Activated CD4-positive, alpha-beta T cell treated with anti-CD3 and anti-CD28 coated beads for 1 hour (primary cell): Measurements from ENCODE around the gene FCHO1.

ENCODE experiments used
- DNase-seq: peaks from one replicate; pipeline ENCODE4 v3.0.0-alpha.2; 2020

The FCHO1 gene, protein sequence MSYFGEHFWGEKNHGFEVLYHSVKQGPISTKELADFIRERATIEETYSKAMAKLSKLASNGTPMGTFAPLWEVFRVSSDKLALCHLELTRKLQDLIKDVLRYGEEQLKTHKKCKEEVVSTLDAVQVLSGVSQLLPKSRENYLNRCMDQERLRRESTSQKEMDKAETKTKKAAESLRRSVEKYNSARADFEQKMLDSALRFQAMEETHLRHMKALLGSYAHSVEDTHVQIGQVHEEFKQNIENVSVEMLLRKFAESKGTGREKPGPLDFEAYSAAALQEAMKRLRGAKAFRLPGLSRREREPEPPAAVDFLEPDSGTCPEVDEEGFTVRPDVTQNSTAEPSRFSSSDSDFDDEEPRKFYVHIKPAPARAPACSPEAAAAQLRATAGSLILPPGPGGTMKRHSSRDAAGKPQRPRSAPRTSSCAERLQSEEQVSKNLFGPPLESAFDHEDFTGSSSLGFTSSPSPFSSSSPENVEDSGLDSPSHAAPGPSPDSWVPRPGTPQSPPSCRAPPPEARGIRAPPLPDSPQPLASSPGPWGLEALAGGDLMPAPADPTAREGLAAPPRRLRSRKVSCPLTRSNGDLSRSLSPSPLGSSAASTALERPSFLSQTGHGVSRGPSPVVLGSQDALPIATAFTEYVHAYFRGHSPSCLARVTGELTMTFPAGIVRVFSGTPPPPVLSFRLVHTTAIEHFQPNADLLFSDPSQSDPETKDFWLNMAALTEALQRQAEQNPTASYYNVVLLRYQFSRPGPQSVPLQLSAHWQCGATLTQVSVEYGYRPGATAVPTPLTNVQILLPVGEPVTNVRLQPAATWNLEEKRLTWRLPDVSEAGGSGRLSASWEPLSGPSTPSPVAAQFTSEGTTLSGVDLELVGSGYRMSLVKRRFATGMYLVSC

GRCh38 chr19:17751103-17751911, at the start of gene FCHO1:
Gene FCHO1 (plus strand): TSS chr19:17751477. CDS start chr19:17755165, 3,688 bp downstream.
- peak; percentile 76 for DNase-seq

- DNase-seq = peak; percentile 55
These were observed 47.3 kb upstream of the FCHO1 start for GRCh38 chr19:17703824-17704463.

DNA sequence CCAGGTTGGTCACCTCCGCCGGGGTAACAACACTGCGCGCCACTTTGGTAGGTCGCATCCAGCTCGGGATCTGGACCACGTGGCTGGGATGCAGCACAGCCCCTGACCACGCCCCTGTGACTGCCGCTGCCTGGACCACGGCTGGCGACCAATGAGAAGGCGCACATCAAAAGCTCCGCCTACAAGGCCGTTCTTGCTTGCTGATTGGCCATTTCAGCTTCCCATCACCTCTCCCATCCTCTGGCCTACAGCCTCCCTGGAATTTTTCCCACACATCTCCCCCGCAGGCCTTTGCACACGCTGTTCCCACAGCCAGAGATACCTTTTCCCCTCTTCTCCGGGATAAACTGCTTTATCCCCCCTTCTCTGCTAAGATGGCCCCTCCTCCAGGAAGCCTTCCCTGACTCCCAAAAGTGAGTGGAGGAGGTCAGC, 44.5 kb upstream of the FCHO1 start:
- DNase-seq = no peak

DNA sequence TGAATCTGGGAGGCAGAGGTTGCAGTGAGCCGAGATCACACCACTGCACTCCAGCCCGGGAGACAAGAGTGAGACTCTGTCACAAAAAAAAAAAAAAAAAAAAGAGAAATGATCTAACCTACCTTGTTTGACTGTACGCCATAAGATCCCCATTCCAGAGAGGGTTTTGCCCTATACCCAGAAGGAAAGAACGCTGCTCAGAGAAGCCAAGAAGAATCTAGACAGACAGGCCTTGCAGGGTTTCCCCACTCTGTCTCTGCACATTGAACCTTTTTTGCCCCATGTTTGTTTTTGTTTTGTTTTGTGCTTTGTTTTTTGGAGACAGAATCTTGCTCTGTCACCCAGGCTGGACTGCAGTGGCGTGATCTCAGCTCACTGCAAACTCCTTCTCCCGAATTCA, 39.4 kb upstream of the FCHO1 start:
- no peak for DNase-seq

- DNase-seq = no peak
These were observed 34.9 kb upstream of the FCHO1 start for GRCh38 chr19:17716309-17716929.

- DNase-seq = no peak
These were observed 32.7 kb upstream of the FCHO1 start for GRCh38 chr19:17718550-17718946.

DNA sequence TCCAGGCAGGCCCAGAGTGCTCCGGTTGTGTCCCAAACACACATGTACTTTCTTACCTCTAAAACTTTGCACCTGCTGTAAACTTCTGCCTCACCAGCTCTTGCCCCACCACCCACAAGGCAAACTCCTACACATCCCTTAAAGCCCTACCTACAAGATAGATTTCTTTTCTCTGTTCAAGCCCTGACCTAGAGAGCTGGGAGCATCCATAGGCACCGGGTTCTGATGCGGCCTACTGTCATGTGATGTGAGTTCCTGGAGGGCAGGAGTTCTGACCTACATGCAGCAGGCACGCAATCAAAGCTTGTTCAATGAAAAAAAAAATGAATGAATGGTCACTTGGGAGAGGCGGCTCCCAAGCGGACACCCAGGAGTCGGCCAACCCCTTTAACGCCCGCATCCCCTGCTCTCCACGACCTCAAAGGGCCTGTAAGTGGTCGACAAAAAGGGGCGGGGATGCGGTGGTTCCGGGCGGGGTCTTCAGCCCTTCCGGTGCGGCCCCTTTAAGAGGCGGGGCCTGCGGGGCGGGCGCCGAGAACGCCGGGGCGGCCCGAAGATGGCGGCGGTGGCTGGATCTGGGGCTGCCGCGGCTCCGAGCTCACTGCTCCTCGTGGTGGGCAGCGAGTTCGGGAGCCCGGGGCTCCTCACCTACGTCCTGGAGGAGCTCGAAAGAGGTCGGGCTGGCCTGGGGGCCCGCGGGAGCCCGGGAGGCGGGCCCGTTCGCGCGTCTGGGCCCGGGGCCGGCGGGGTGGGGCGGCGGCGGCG, 32.1 kb upstream of the FCHO1 start, which contains the start of gene MAP1S:
Gene MAP1S, plus strand, starts transcription at position 534 of the 765 bp plus-strand sequence. Its CDS starts 23 bp downstream, at position 557.
- DNase-seq = peak; percentile 50

DNA sequence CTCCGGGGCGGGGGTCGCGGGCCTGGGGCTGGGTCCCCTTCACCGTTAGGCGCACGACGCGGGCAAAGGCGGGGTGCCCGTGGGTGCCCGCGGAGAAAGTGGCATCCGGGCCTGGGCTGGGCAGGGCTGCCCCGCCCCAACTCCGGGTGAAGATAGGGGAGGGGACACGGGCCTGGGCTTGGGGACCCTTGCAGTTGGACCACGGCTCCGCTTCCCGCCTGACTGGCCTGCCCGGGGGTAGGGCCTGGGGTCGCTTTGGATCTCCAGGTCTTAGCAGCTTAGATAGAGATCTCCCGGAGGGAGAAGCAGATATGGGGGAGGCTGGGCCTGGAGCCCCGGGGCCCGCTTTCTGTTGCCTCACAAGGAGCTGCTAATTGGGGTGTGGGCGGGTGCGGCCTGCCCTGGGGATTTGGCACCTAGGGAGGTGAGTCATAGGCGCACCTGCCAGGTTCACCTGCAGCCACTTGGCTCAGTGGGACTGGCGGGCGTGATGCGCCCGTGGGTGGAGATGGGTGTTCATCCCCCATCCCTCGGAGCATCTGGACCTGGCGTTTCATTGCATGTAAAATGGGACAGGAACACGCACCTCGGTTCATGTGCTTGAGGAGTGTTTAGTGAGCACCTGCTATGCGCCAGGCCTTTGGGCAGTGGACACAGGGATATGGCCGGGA, 31.4 kb upstream of the FCHO1 start:
- no peak for DNase-seq

DNA sequence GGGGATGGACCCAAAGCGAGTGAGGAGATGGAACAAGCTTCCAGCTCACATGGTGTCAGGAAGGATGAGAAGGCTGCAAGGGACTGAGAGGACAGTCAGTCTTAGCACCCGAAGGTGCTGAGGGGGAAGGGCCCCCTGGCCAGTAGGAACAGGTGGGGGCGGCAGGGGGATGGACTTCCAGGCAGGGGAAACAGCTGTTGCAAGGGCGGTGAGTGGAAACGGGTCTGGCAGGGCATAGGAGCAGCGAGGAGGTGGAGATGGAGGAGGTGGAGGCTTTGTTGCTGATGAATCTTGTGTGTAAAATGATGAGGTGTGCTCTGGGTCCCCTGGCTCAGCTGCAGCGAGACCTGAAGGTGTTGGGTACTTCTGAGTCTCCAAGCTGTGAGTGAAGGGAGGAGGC, 30.8 kb upstream of the FCHO1 start:
- no peak for DNase-seq

GRCh38 chr19:17721111-17721628, 30.1 kb upstream of the FCHO1 start:
- no peak for DNase-seq

- DNase-seq = no peak
These were observed 29.5 kb upstream of the FCHO1 start for GRCh38 chr19:17721821-17722220.

DNA sequence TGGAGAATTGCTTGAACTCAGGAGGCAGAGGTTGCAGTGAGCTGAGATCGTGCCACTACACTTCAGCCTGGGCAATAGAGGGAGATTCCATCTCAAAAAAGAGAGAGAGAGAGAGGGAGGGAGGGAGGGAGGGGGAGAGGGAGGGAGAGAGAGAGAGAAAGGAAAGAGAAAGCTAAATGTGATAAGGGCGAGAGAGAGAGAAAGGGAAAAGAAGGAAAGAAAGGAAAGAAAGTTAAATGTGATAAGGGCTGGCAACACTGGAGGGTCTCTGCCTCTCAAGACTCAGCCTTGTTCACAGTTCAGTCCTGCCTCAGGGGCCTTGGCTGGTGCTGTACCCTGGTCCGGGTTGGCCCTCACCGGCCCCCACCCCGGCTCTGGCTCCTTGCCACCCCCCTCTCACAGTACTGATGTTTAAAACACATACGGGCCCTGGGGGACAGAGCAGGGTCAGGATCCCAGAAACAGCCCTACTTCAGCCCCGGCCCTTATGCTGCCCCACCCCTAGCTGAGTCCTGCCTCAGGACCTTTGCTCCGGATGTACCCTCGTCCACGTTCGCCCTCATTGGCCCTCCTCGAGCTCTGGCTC, 28.5 kb upstream of the FCHO1 start:
- no peak for DNase-seq

DNA sequence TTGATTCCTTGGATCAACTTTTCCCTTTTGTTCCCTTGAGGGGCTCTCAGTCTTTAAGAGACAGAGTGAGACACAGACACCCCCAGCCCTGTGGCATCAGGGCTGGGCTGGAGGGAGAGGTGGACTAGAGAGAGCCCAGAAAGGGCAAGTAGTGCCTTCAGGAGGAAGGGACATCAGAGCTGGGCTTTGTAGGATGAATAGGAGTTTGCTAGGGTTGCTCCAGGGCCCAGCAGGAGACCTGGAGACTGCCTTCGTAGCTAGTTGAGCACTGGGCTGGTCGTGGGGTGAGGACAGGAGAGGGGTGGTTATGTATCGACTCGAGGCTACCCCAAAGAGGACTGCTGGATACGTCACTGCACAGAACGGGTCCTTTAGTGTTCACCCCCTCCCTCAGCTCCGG, 26.6 kb upstream of the FCHO1 start:
- DNase-seq = no peak

DNA sequence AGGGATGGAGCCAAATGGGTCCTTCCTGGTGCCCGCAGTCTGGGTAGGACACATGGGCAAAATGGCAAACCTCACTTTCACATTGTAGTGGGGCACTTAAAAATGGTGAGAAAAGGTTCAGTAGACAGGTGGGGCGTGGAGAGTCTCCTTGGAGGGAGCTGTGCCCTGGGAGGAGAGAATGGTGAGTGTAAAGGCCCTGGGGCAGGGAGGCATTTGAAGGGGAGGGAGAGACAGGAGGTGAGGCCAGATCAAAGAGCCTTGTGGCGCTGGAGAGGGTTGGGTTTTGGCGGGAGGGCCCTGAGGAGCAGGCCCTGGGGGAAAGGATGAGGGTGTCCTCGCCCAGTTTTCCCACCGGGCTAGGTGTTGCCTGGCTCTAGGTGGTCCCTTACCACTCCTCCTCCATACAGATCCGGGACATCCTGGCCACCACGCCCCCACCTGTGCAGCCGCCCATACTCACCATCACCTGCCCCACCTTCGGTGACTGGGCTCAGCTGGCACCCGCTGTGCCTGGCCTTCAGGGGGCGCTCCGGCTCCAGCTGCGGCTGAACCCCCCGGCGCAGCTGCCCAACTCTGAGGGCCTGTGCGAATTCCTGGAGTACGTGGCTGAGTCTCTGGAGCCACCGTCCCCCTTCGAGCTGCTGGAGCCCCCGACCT, 25.7 kb upstream of the FCHO1 start:
- no peak for DNase-seq

GRCh38 chr19:17726136-17726741, 25.0 kb upstream of the FCHO1 start:
- DNase-seq = no peak

DNA sequence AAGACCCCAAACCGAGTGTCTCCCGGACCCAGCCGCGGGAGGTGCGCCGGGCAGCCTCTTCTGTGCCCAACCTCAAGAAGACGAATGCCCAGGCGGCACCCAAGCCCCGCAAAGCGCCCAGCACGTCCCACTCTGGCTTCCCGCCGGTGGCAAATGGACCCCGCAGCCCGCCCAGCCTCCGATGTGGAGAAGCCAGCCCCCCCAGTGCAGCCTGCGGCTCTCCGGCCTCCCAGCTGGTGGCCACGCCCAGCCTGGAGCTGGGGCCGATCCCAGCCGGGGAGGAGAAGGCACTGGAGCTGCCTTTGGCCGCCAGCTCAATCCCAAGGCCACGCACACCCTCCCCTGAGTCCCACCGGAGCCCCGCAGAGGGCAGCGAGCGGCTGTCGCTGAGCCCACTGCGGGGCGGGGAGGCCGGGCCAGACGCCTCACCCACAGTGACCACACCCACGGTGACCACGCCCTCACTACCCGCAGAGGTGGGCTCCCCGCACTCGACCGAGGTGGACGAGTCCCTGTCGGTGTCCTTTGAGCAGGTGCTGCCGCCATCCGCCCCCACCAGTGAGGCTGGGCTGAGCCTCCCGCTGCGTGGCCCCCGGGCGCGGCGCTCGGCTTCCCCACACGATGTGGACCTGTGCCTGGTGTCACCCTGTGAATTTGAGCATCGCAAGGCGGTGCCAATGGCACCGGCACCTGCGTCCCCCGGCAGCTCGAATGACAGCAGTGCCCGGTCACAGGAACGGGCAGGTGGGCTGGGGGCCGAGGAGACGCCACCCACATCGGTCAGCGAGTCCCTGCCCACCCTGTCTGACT, 24.1 kb upstream of the FCHO1 start:
- DNase-seq = no peak

GRCh38 chr19:17727843-17728242, 23.4 kb upstream of the FCHO1 start:
- DNase-seq = no peak

DNA sequence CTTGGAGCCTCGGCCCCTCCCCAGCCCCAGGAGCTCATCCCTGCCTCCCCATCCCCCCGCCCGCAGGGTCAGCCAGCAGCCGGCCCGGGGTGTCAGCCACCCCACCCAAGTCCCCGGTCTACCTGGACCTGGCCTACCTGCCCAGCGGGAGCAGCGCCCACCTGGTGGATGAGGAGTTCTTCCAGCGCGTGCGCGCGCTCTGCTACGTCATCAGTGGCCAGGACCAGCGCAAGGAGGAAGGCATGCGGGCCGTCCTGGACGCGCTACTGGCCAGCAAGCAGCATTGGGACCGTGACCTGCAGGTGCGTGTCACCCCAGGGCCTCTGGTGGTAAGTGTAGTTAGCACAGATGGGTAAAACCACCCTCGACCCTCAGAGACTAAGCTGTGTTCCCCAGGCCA, 18.1 kb upstream of the FCHO1 start:
- no peak for DNase-seq
